Glutamatergic neuron (in vitro differentiated cells): ENCODE data around the gene PTPN22. TPM values are rescaled to one million over a fixed set of nuclear protein-coding genes. Genes with fewer than 3 reads are reported as not detected.

Experiments
- DNase-seq: peaks from one replicate; pipeline ENCODE4 v3.0.0; 2022
- H3K27ac Mint-ChIP-seq: one replicate; pipeline ENCODE4 v1.8.0; 2020; ENCODE audit warnings: mild to moderate bottlenecking, mixed read lengths, inconsistent platforms; ENCODE audit not compliant: unreplicated experiment
- H3K27me3 Mint-ChIP-seq: one replicate; pipeline ENCODE4 v1.8.0; 2020; ENCODE audit warnings: mild to moderate bottlenecking, moderate library complexity, mixed read lengths, inconsistent platforms; ENCODE audit not compliant: unreplicated experiment
- H3K36me3 Mint-ChIP-seq: one replicate; pipeline ENCODE4 v1.8.0; 2020; ENCODE audit warnings: mild to moderate bottlenecking, mixed read lengths, inconsistent platforms; ENCODE audit not compliant: unreplicated experiment
- H3K4me1 Mint-ChIP-seq: one replicate; pipeline ENCODE4 v1.8.0; 2020; ENCODE audit warnings: mild to moderate bottlenecking, low read depth, mixed read lengths, inconsistent platforms; ENCODE audit not compliant: unreplicated experiment
- H3K4me3 Mint-ChIP-seq: one replicate; pipeline ENCODE4 v1.8.0; 2020; ENCODE audit warnings: mild to moderate bottlenecking, mixed read lengths, inconsistent platforms; ENCODE audit not compliant: unreplicated experiment
- H3K9me3 Mint-ChIP-seq: one replicate; pipeline ENCODE4 v1.8.0; 2020; ENCODE audit warnings: mild to moderate bottlenecking, moderate library complexity, mixed read lengths, inconsistent platforms; ENCODE audit not compliant: unreplicated experiment
- total RNA-seq: library from RNA; stranded (reverse); fragmentation: NEBNext Ultra II Directional; extraction: Animal tissue kit (Norgen Biotek cat#: 25700); gene quantifications from one replicate; pipeline ENCODE4 v1.2.1, GENCODE V29; 2021; ENCODE audit not compliant: unreplicated experiment
- TF ChIP-seq, protein P1 (sequence below): fragments of 200-600 bp; sonication (generic); IDR thresholded peaks from one replicate; pipeline ENCODE4 v1.5.0; 2021; ENCODE audit not compliant: partially characterized antibody, unreplicated experiment

PTPN22 gene
- total RNA-seq, 1 donor from 2014 or later: not detected

DNA sequence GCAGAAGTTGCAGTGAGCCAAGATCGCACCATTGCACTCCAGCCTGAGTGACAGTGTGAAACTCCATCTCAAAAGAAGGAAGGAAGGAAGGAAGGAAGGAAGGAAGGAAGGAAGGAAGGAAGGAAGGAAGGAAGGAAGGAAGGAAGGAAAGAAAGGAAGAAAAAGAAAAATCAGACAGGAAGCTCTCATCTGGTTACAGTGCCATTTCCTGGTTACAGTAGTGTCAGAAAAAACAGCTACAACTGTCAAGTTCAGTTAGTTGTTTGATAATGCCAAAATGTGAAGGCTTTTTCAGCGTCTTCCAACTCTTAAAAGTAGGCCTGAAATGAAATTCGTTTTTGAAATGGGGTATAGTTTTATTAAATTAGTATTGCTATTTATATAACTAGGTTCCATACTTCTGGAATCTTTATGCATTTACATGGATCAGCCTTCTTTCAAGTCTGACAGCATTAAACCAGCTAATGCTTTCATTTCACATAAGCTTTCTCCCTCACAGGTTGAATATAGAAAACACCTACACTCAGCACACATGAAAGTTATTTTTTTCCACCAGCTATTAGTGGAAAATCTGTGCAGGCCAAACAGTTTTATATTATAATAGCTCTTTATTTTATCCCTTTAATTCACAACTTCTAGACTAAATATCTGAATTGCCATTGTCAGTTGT lies 21.2 kb downstream of the PTPN22 start:
- Mint-ChIP-seq H3K36me3 (no peaks in the 10 kb centered on the region), H3K27me3 (no peaks in the 10 kb centered on the region), H3K27ac (peak overlapping the region; percentile 75), H3K4me1 (no peaks in the 10 kb centered on the region), H3K4me3 (no peak overlapping the region), H3K9me3 (no peaks in the 10 kb centered on the region)
- no peak for DNase-seq
- TF ChIP-seq, protein P1, sequence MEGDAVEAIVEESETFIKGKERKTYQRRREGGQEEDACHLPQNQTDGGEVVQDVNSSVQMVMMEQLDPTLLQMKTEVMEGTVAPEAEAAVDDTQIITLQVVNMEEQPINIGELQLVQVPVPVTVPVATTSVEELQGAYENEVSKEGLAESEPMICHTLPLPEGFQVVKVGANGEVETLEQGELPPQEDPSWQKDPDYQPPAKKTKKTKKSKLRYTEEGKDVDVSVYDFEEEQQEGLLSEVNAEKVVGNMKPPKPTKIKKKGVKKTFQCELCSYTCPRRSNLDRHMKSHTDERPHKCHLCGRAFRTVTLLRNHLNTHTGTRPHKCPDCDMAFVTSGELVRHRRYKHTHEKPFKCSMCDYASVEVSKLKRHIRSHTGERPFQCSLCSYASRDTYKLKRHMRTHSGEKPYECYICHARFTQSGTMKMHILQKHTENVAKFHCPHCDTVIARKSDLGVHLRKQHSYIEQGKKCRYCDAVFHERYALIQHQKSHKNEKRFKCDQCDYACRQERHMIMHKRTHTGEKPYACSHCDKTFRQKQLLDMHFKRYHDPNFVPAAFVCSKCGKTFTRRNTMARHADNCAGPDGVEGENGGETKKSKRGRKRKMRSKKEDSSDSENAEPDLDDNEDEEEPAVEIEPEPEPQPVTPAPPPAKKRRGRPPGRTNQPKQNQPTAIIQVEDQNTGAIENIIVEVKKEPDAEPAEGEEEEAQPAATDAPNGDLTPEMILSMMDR: no peak

DNA sequence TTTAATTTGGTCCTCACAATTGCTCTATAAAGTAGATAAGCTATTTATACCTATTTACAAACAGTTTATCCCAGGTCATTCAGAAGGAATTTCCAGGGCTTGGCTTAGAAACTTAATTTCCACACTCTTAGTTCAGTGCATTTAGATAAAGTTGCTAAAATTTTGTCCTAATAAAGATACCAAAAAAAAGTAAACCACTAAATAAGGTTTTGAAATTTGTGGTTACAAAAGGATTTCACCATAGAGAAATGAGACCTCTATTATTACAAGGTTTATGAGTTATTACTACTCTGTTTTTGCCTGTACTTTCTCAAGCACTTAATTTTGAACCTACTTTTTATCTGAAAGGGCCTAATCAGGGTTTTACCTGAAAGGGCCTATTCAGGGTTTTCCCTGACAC lies 22.4 kb downstream of the PTPN22 start:
- Mint-ChIP-seq H3K4me1 (no peaks in the 10 kb centered on the region), H3K4me3 (no peak overlapping the region), H3K27ac (no peak overlapping the region)

DNA sequence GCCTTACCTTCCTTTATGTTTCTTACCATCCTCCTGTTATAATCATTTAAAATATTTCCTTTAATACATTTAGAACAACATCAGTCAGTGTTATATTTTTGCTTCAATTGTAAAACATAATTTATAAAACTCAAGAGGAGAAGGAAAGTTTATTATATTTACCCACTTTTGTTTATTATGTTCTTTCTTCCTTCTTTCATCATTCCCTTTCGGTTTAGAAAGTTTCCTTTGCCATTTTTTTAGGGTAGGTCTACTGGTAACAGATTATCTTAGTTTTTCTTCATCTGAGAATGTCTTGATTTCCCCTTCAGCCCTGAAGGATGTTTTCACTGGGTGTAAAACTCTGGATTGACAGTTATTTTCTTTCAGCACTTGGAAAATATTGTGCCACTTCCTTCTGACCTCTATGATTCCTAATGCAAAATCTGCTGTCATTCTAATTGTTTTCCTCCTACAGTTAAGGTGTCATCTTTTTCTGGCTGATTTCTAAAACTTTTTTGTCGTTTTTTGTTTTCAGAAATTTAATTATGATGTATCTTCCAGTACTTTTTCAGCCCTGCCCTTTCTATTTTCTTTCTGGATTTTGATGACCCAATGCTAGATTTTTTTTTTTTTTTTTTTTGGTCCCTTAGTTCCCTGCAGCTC lies 25.0 kb downstream of the PTPN22 start:
- Mint-ChIP-seq H3K36me3 (no peaks in the 10 kb centered on the region), H3K27me3 (no peaks in the 10 kb centered on the region), H3K9me3 (no peaks in the 10 kb centered on the region), H3K4me1 (no peaks in the 10 kb centered on the region), H3K27ac (no peak overlapping the region), H3K4me3 (no peak overlapping the region)
- DNase-seq: no peak
- TF ChIP-seq, protein P1: no peak

More for the DNA sequence above, 22.4 kb downstream of the PTPN22 start:
- Mint-ChIP-seq H3K27me3 (no peaks in the 10 kb centered on the region), H3K9me3 (no peaks in the 10 kb centered on the region), H3K36me3 (no peaks in the 10 kb centered on the region)
- no peak for DNase-seq
- TF ChIP-seq, protein P1: no peak

DNA sequence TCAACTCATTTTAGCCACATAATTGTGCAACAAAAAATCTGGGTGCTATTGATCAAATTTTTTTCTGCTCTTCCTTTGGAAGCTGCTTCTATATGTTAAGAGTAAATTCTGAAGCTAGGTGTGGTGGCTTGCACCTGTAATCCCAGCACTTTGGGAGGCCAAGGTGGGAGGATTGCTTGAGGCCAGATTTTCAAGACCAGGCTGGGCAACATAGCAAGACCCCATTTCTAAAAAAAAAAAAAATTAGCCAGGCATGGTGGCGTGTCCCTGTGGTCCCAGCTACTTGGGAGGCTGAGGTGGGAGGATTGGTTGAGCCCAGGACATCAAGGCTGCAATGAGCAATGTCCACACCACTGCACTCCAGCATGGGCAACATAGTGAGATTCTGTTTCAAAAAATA lies 35.0 kb downstream of the PTPN22 start:
- no peak overlapping the region for H3K27ac Mint-ChIP-seq
- DNase-seq: no peak
- no peaks in the 10 kb centered on the region for H3K36me3 Mint-ChIP-seq
- no peaks in the 10 kb centered on the region for H3K4me1 Mint-ChIP-seq
- peaks cover 4% of the 10 kb centered on the region for H3K9me3 Mint-ChIP-seq
- H3K27me3 Mint-ChIP-seq: peaks cover 1% of the 10 kb centered on the region
- H3K4me3 Mint-ChIP-seq: no peak overlapping the region
- TF ChIP-seq, protein P1: no peak

DNA sequence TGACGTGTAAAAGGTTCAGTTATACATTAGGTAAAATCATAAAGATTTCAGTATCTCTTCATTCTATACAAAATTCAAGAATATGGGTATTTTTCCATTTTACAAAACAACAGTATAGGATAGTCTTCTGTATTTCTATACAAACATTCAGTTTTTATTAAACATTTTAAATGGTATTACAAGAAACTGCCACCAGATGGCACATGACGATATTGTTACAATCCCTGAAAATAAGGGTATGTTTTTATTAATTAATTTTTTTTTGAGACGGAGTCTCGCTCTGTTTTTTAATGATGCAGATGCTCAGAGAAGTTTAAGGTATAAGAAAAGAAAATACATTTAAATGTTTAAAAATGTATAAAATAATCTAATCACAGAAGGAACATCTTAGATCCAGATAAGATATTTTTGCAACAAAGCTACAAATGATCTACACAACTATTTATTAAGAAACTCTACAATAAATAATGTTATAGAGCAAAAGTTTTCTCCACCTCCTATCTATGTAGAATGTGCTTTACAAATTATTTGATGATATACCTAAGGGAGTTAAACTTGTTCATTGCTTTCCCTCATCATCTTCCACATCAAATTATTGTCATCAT lies 35.7 kb downstream of the PTPN22 start:
- Mint-ChIP-seq H3K4me1 (no peaks in the 10 kb centered on the region), H3K27me3 (peaks cover 1% of the 10 kb centered on the region), H3K9me3 (peaks cover 1% of the 10 kb centered on the region), H3K27ac (no peak overlapping the region), H3K4me3 (no peak overlapping the region), H3K36me3 (no peaks in the 10 kb centered on the region)
- DNase-seq: no peak
- TF ChIP-seq, protein P1: peak; percentile 78
